Ishikawa (cell line): ENCODE results near the gene LRRC40.

Experiments used
- CREB1 ChIP-seq: IDR thresholded peaks from 2 replicates; pipeline ENCODE4 v1.6.1; 2012; ENCODE audit warnings: low read depth
- EGR1 ChIP-seq: IDR thresholded peaks from 2 replicates; pipeline ENCODE4 v1.6.1; 2012
- EP300 ChIP-seq: IDR thresholded peaks from 2 replicates; pipeline ENCODE4 v1.6.1; 2012; ENCODE audit warnings: borderline replicate concordance
- RAD21 ChIP-seq: IDR thresholded peaks from 2 replicates; pipeline ENCODE4 v1.6.1; 2012; ENCODE audit warnings: low read depth
- REST ChIP-seq: IDR thresholded peaks from 2 replicates; pipeline ENCODE4 v1.6.1; 2012; ENCODE audit warnings: low read depth, mild to moderate bottlenecking
- TAF1 ChIP-seq: IDR thresholded peaks from 2 replicates; pipeline ENCODE4 v1.6.1; 2012; ENCODE audit warnings: low read depth, mild to moderate bottlenecking
- TEAD4 ChIP-seq: IDR thresholded peaks from 2 replicates; pipeline ENCODE4 v1.6.1; 2012
- YY1 ChIP-seq: IDR thresholded peaks from 2 replicates; pipeline ENCODE4 v1.6.1; 2012; ENCODE audit warnings: low read depth
- ZBTB7A ChIP-seq: IDR thresholded peaks from 2 replicates; pipeline ENCODE4 v1.6.1; 2012; ENCODE audit warnings: low read depth

- TF ChIP-seq CREB1 (no peak), YY1 (no peak), TEAD4 (no peak), TAF1 (no peak), EP300 (no peak), EGR1 (no peak), REST (no peak), RAD21 (no peak), ZBTB7A (no peak)
Observed at GRCh38 chr1:70109241-70109640, 96.1 kb downstream of the LRRC40 start.
